Lower lobe of right lung (tissue), 2 donors: ENCODE measurements around the gene NEBL. TPM values are rescaled to one million over a fixed set of nuclear protein-coding genes. Genes with fewer than 3 reads are reported as not detected.

ENCODE experiments used
- ATAC-seq, 2 donors: fragments of 200-7000 bp; cut with Tn5 transposase; one replicate each; pipeline ENCODE4 v1.9.1; 2020 to 2022; ENCODE audit warnings: mild to moderate bottlenecking in 2 of 2, moderate library complexity in 2 of 2
- DNase-seq: peaks from one replicate; pipeline ENCODE4 v3.0.0-alpha.2; 2020
- H3K27ac ChIP-seq: fragments of 200-600 bp; one replicate; pipeline ENCODE4 v1.8.0; 2022
- H3K27me3 ChIP-seq: fragments of 200-600 bp; one replicate; pipeline ENCODE4 v1.8.0; 2022; ENCODE audit warnings: low read depth
- H3K36me3 ChIP-seq: fragments of 200-600 bp; one replicate; pipeline ENCODE4 v1.8.0; 2022; ENCODE audit warnings: mild to moderate bottlenecking
- H3K4me1 ChIP-seq: fragments of 200-600 bp; one replicate; pipeline ENCODE4 v1.8.0; 2022
- H3K4me3 ChIP-seq: fragments of 200-600 bp; one replicate; pipeline ENCODE4 v1.8.0; 2022; ENCODE audit warnings: mild to moderate bottlenecking
- H3K9me3 ChIP-seq: fragments of 200-600 bp; one replicate; pipeline ENCODE4 v1.8.0; 2022
- CTCF ChIP-seq: fragments of 200-600 bp; IDR thresholded peaks from one replicate; pipeline ENCODE4 v1.8.0; 2022; ENCODE audit warnings: antibody characterized with exemption, mild to moderate bottlenecking
- intact Hi-C: fragments of 100-400 bp; cut with DNase I; formaldehyde crosslinking; loops from one replicate; pipeline ENCODE4 v1.11.0; 2022
- total RNA-seq: library from RNA; stranded (reverse); fragmentation: NEBNext Ultra II Directional; extraction: Animal tissue kit (Norgen Biotek cat#: 25700); gene quantifications from one replicate; pipeline ENCODE4 v1.2.1, GENCODE V29; 2021
- donor health status: DM: no; HTN: yes; CAD: no; lungs with severe emphysema.

The NEBL gene
- total RNA-seq, 1 donor from 2014 or later, result 96.4 TPM

- H3K27me3 ChIP-seq, result no peaks in the 10 kb centered on the region
- TF ChIP-seq CTCF, result no peak
- no peak overlapping the region for H3K27ac ChIP-seq
- no peak overlapping the region for H3K4me3 ChIP-seq
- intact Hi-C loops, result no loop called here
- no peak for DNase-seq
- H3K4me1 ChIP-seq, result no peaks in the 10 kb centered on the region
- peak in 1 of 2 donors; percentile 36 for ATAC-seq
- peaks cover 3% of the 10 kb centered on the region for H3K36me3 ChIP-seq
- no peaks in the 10 kb centered on the region for H3K9me3 ChIP-seq
These were observed 86.0 kb downstream of the NEBL start for GRCh38 chr10:20811131-20811530.

GRCh38 chr10:20809631-20810030 is 87.5 kb downstream of the NEBL start:
- intact Hi-C loops, result no loop called here
- no peak for TF ChIP-seq CTCF
- Histone ChIP-seq H3K9me3 (no peaks in the 10 kb centered on the region), H3K27me3 (no peaks in the 10 kb centered on the region), H3K4me1 (no peaks in the 10 kb centered on the region), H3K4me3 (no peak overlapping the region), H3K36me3 (peaks cover under 1% of the 10 kb centered on the region), H3K27ac (no peak overlapping the region)
- ATAC-seq, result no peak
- no peak for DNase-seq

GRCh38 chr10:20806487-20806886 is 90.6 kb downstream of the NEBL start:
- H3K27ac ChIP-seq, result no peak overlapping the region
- no peak overlapping the region for H3K4me3 ChIP-seq
- DNase-seq, result no peak
- TF ChIP-seq CTCF, result no peak
- ATAC-seq, result no peak
- intact Hi-C loops, result no loop called here
- H3K4me1 ChIP-seq, result no peaks in the 10 kb centered on the region
- no peaks in the 10 kb centered on the region for H3K9me3 ChIP-seq
- no peaks in the 10 kb centered on the region for H3K27me3 ChIP-seq
- peaks cover 6% of the 10 kb centered on the region for H3K36me3 ChIP-seq

- H3K36me3 ChIP-seq, result peaks cover 6% of the 10 kb centered on the region
- no peaks in the 10 kb centered on the region for H3K9me3 ChIP-seq
- no peaks in the 10 kb centered on the region for H3K27me3 ChIP-seq
- no peak overlapping the region for H3K27ac ChIP-seq
- H3K4me3 ChIP-seq, result no peak overlapping the region
- intact Hi-C loops, result no loop called here
- DNase-seq, result no peak
- no peak for ATAC-seq
- TF ChIP-seq CTCF, result no peak
- H3K4me1 ChIP-seq, result no peaks in the 10 kb centered on the region
These were observed 99.8 kb downstream of the NEBL start for GRCh38 chr10:20797290-20797689.

GRCh38 chr10:20795391-20795790 is 101.7 kb downstream of the NEBL start:
- DNase-seq (no peak), ATAC-seq (no peak)
- no peak for TF ChIP-seq CTCF
- intact Hi-C loops, result no loop called here
- Histone ChIP-seq H3K4me1 (no peaks in the 10 kb centered on the region), H3K36me3 (no peaks in the 10 kb centered on the region), H3K4me3 (no peak overlapping the region), H3K9me3 (no peaks in the 10 kb centered on the region), H3K27ac (no peak overlapping the region), H3K27me3 (no peaks in the 10 kb centered on the region)

- Histone ChIP-seq H3K4me3 (no peak overlapping the region), H3K4me1 (no peaks in the 10 kb centered on the region), H3K27ac (no peak overlapping the region), H3K36me3 (no peaks in the 10 kb centered on the region), H3K9me3 (no peaks in the 10 kb centered on the region), H3K27me3 (no peaks in the 10 kb centered on the region)
- no peak for DNase-seq
- ATAC-seq, result no peak
- TF ChIP-seq CTCF, result no peak
- intact Hi-C loops, result no loop called here
These were observed 111.9 kb downstream of the NEBL start for GRCh38 chr10:20785174-20785573.
